Measurements from ENCODE around the gene SCGB1D4. TPM values are rescaled to one million over a fixed set of nuclear protein-coding genes. Genes with fewer than 3 reads are reported as not detected.

The SCGB1D4 gene
- total RNA-seq, 4 donors from 2014 or later, result not detected

GRCh38 chr11:62269654-62270278, 29.1 kb downstream of the SCGB1D4 start, which contains the start of gene SCGB2A2:
TSS of gene SCGB2A2 (plus strand) at chr11:62270158. CDS start at chr11:62270217, 59 bp downstream.
- H3K4me1 ChIP-seq, result no peaks in the 10 kb centered on the region
- no peaks in the 10 kb centered on the region for H3K36me3 ChIP-seq
- no peak for TF ChIP-seq POLR2AphosphoS5 (IDR thresholded peaks at IDR 0.05)
- TF ChIP-seq CTCF (IDR thresholded peaks at IDR 0.05), result no peak
- no peak for TF ChIP-seq POLR2A (IDR thresholded peaks at IDR 0.05)
- no peak for TF ChIP-seq EP300 (IDR thresholded peaks at IDR 0.05)
- no peak within 1 kb of the TSS for H3K4me3 ChIP-seq
- H3K27ac ChIP-seq, result no peak within 1 kb of the TSS
- H3K27me3 ChIP-seq, result peaks cover 45% of the 10 kb centered on the region
- no peak for ATAC-seq
- H3K9me3 ChIP-seq, result no peaks in the 10 kb centered on the region
- 34 to 48% methylated on average over 4 to 5 of the region's 10 CpGs for WGBS, 2 donors (ENCODE audit: low coverage in 1 of 2)

- Histone ChIP-seq H3K4me3 (no peak overlapping the region), H3K9me3 (no peaks in the 10 kb centered on the region), H3K27me3 (peaks cover 48% of the 10 kb centered on the region), H3K27ac (no peak overlapping the region), H3K36me3 (no peaks in the 10 kb centered on the region), H3K4me1 (no peaks in the 10 kb centered on the region)
- no peak for TF ChIP-seq POLR2AphosphoS5 (IDR thresholded peaks at IDR 0.05)
- no peak for TF ChIP-seq EP300 (IDR thresholded peaks at IDR 0.05)
- no peak for TF ChIP-seq CTCF (IDR thresholded peaks at IDR 0.05)
- no peak for TF ChIP-seq POLR2A (IDR thresholded peaks at IDR 0.05)
- no peak for ATAC-seq
- 51 to 100% methylated on average over 1 to 3 of the region's 3 CpGs for WGBS, 2 donors (ENCODE audit: low coverage in 1 of 2)
Measured at GRCh38 chr11:62267576-62267975, 31.3 kb downstream of the SCGB1D4 start.

- no peaks in the 10 kb centered on the region for H3K36me3 ChIP-seq
- ATAC-seq, result no peak
- no peak overlapping the region for H3K27ac ChIP-seq
- H3K4me3 ChIP-seq, result no peak overlapping the region
- 75% methylated on average over 1 of the region's 1 CpG; no CpG with 5 or more reads in 1 of the 2 donors for WGBS, 2 donors (ENCODE audit: low coverage in 1 of 2)
- H3K9me3 ChIP-seq, result no peaks in the 10 kb centered on the region
- TF ChIP-seq POLR2A (IDR thresholded peaks at IDR 0.05) (no peak), CTCF (IDR thresholded peaks at IDR 0.05) (no peak)
- H3K27me3 ChIP-seq, result peaks cover 48% of the 10 kb centered on the region
- H3K4me1 ChIP-seq, result no peaks in the 10 kb centered on the region
Measured at GRCh38 chr11:62267050-62267449, 31.8 kb downstream of the SCGB1D4 start.

GRCh38 chr11:62266558-62266957, 32.3 kb downstream of the SCGB1D4 start:
- TF ChIP-seq CTCF (IDR thresholded peaks at IDR 0.05) (no peak), EP300 (IDR thresholded peaks at IDR 0.05) (no peak), POLR2A (IDR thresholded peaks at IDR 0.05) (no peak), POLR2AphosphoS5 (IDR thresholded peaks at IDR 0.05) (no peak)

GRCh38 chr11:62264004-62264403, 34.9 kb downstream of the SCGB1D4 start:
- H3K9me3 ChIP-seq, result no peaks in the 10 kb centered on the region
- TF ChIP-seq POLR2A (IDR thresholded peaks at IDR 0.05) (no peak), CTCF (IDR thresholded peaks at IDR 0.05) (no peak), EP300 (IDR thresholded peaks at IDR 0.05) (no peak), POLR2AphosphoS5 (IDR thresholded peaks at IDR 0.05) (no peak)
- H3K36me3 ChIP-seq, result no peaks in the 10 kb centered on the region
- H3K27ac ChIP-seq, result no peak overlapping the region
- no peak overlapping the region for H3K4me3 ChIP-seq
- no peak for ATAC-seq
- H3K27me3 ChIP-seq, result peaks cover 25% of the 10 kb centered on the region
- WGBS, 2 donors (ENCODE audit: low coverage in 1 of 2), result 75% methylated on average over 1 of the region's 1 CpG; no CpG with 5 or more reads in 1 of the 2 donors
- no peaks in the 10 kb centered on the region for H3K4me1 ChIP-seq

More at GRCh38 chr11:62266558-62266957, 32.3 kb downstream of the SCGB1D4 start:
- H3K27ac ChIP-seq, result no peak overlapping the region
- no peaks in the 10 kb centered on the region for H3K9me3 ChIP-seq
- H3K4me3 ChIP-seq, result no peak overlapping the region
- WGBS, 2 donors (ENCODE audit: low coverage in 1 of 2), result 61 to 70% methylated on average over 3 to 4 of the region's 4 CpGs
- H3K27me3 ChIP-seq, result peaks cover 48% of the 10 kb centered on the region
- H3K4me1 ChIP-seq, result no peaks in the 10 kb centered on the region
- no peaks in the 10 kb centered on the region for H3K36me3 ChIP-seq
- ATAC-seq, result no peak

Measured in gastroesophageal sphincter (tissue), 4 donors.